ENCODE data around the gene PHACTR2.

DNA sequence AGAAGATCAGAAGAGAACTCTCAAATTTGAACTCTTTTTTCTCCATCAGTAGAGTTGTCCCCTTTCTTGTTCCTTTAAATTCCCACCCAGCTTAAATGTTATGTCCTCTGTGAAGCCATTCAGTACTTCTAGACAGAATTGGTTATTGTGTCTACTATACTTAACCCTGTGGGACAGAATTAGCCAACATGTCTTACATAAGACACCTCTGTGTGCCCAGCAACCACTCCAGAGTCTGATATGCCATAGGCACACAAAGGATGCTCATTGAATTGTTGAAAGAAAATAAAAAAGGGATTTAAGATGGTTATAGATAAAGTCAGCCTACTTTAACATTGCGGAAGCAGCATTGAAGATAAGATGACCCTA lies 88.4 kb downstream of the PHACTR2 start:
- TF ChIP-seq POLR2A (IDR thresholded peaks at IDR 0.05), result no peak
- TF ChIP-seq, protein P1, sequence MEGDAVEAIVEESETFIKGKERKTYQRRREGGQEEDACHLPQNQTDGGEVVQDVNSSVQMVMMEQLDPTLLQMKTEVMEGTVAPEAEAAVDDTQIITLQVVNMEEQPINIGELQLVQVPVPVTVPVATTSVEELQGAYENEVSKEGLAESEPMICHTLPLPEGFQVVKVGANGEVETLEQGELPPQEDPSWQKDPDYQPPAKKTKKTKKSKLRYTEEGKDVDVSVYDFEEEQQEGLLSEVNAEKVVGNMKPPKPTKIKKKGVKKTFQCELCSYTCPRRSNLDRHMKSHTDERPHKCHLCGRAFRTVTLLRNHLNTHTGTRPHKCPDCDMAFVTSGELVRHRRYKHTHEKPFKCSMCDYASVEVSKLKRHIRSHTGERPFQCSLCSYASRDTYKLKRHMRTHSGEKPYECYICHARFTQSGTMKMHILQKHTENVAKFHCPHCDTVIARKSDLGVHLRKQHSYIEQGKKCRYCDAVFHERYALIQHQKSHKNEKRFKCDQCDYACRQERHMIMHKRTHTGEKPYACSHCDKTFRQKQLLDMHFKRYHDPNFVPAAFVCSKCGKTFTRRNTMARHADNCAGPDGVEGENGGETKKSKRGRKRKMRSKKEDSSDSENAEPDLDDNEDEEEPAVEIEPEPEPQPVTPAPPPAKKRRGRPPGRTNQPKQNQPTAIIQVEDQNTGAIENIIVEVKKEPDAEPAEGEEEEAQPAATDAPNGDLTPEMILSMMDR (IDR thresholded peaks at IDR 0.05), result no peak

All from ovary (tissue), 3 donors.